GM18909 (cell line): Measurements from ENCODE around the gene MICU2.

ENCODE experiments used
- ATAC-seq: cut with Tn5 transposase; IDR thresholded peaks from one replicate; pipeline ENCODE4 v1.9.1; 2021; ENCODE audit warnings: mild to moderate bottlenecking; ENCODE audit not compliant: unreplicated experiment, poor library complexity

MICU2 gene

GRCh38 chr13:21445759-21446158 lies 158.2 kb downstream of the MICU2 start:
- no peak for ATAC-seq

GRCh38 chr13:21443171-21443570 lies 160.8 kb downstream of the MICU2 start:
- ATAC-seq = no peak
